Renal cortex interstitium (tissue), 11 donors: ENCODE data around the gene ANGPT4. TPM values are rescaled to one million over a fixed set of nuclear protein-coding genes. Genes with fewer than 3 reads are reported as not detected.

Experiments used
- DNase-seq, 11 donors: peaks; one replicate each; pipeline ENCODE4 v3.0.0-alpha.2; 2013; ENCODE audit warnings: low read depth in 9 of 11, low spot score in 4 of 11; ENCODE audit errors: extremely low read depth in 1 of 11
- polyA plus RNA-seq, 3 donors: library from polyadenylated mRNA; unstranded; fragments of 120-200 nt; gene quantifications; one replicate each; pipeline ENCODE4 v1.2.1, GENCODE V29; 2013; ENCODE audit not compliant: insufficient read length in 3 of 3

Gene ANGPT4
- polyA plus RNA-seq, 3 donors: 0.20 to 0.40 (median 0.20) TPM

- DNase-seq: peak in 10 of 11 donors; percentile 9 to 58 (median 38)
Observed at GRCh38 chr20:884983-885952, 30.9 kb downstream of the ANGPT4 start.

GRCh38 chr20:881783-882144, 34.4 kb downstream of the ANGPT4 start:
- DNase-seq: no peak

GRCh38 chr20:881051-881782, 34.9 kb downstream of the ANGPT4 start:
- DNase-seq: no peak

- DNase-seq: no peak
Observed at GRCh38 chr20:879626-880025, 36.5 kb downstream of the ANGPT4 start.

- peak; percentile 19 to 60 (median 47) for DNase-seq
Observed at GRCh38 chr20:878511-879307, 37.4 kb downstream of the ANGPT4 start.

GRCh38 chr20:877814-878213, 38.3 kb downstream of the ANGPT4 start:
- DNase-seq: no peak

GRCh38 chr20:875115-875514, 41.0 kb downstream of the ANGPT4 start:
- DNase-seq: no peak

GRCh38 chr20:873875-874607, 42.1 kb downstream of the ANGPT4 start:
- no peak for DNase-seq

GRCh38 chr20:872855-873520, 43.1 kb downstream of the ANGPT4 start:
- DNase-seq: no peak

GRCh38 chr20:871948-872347, 44.2 kb downstream of the ANGPT4 start:
- no peak for DNase-seq

GRCh38 chr20:871436-871835, 44.7 kb downstream of the ANGPT4 start:
- DNase-seq: no peak

- DNase-seq: no peak
Observed at GRCh38 chr20:870758-871157, 45.4 kb downstream of the ANGPT4 start.

- no peak for DNase-seq
Observed at GRCh38 chr20:869606-870005, 46.5 kb downstream of the ANGPT4 start.

- DNase-seq: no peak
Observed at GRCh38 chr20:868279-868678, 47.9 kb downstream of the ANGPT4 start.

- no peak for DNase-seq
Observed at GRCh38 chr20:865440-865839, 50.7 kb downstream of the ANGPT4 start.

GRCh38 chr20:860891-861290, 55.2 kb downstream of the ANGPT4 start:
- DNase-seq: no peak

- DNase-seq: no peak
Observed at GRCh38 chr20:859751-860231, 56.3 kb downstream of the ANGPT4 start.

- DNase-seq: no peak
Observed at GRCh38 chr20:858011-858410, 58.1 kb downstream of the ANGPT4 start.
